Tibial nerve (tissue), 4 donors: Measurements from ENCODE around the gene SDF2L1. TPM values are rescaled to one million over a fixed set of nuclear protein-coding genes. Genes with fewer than 3 reads are reported as not detected.
A peak's percentile ranks its signal among the peaks of the same experiment; 100 is the strongest.
"Not testable (repeated sequence)": the region's sequence is repeated elsewhere in the genome, so short reads cannot be mapped to it uniquely, and the experiment has no call there.

ENCODE experiments used
- DNase-seq, 2 donors: peaks; one replicate each; pipeline ENCODE4 v3.0.0-alpha.2; 2019; ENCODE audit warnings: low spot score in 2 of 2
- H3K27ac ChIP-seq, 4 donors: fragments of 200-600 bp; sonication (generic) in 3 of 4; one replicate each; pipeline ENCODE4 v1.5.1; 2017 to 2019; ENCODE audit warnings: mild to moderate bottlenecking in 1 of 4
- H3K27me3 ChIP-seq, 2 donors: fragments of 200-600 bp; sonication (generic) in 1 of 2; one replicate each; pipeline versions ENCODE4 v1.5.1 to v1.6.0; 2017 to 2019
- H3K36me3 ChIP-seq, 3 donors: fragments of 200-600 bp; sonication (generic); one replicate each; pipeline ENCODE4 v1.5.1; 2018 to 2019
- H3K4me1 ChIP-seq, 4 donors: fragments of 200-600 bp; sonication (generic) in 3 of 4; one replicate each; pipeline ENCODE4 v1.5.1; 2017 to 2019
- H3K4me3 ChIP-seq, 4 donors: fragments of 200-600 bp; sonication (generic) in 3 of 4; one replicate each; pipeline ENCODE4 v1.5.1; 2017 to 2019; ENCODE audit warnings: mild to moderate bottlenecking in 1 of 4, moderate library complexity in 1 of 4
- H3K9me3 ChIP-seq, 4 donors: fragments of 200-600 bp; sonication (generic) in 3 of 4; one replicate each; pipeline ENCODE4 v1.5.1; 2017 to 2019
- EP300 ChIP-seq, 2 donors: sonication (generic); formaldehyde crosslinking; IDR thresholded peaks; one replicate each; pipeline ENCODE4 v1.6.1; 2017; ENCODE audit warnings: antibody characterized with exemption in 2 of 2, mild to moderate bottlenecking in 1 of 2
- POLR2A ChIP-seq, 2 donors: fragments of 450-650 bp; IDR thresholded peaks; one replicate each; pipeline ENCODE4 v1.6.1; 2017; ENCODE audit warnings: antibody characterized with exemption in 2 of 2, mild to moderate bottlenecking in 2 of 2, moderate library complexity in 2 of 2
- WGBS, 2 donors: methylation state at CpG; one replicate each; pipeline ENCODE4 v1.1.5; 2018; 5-methylcytosine and 5-hydroxymethylcytosine counted together
- total RNA-seq, 4 donors: library from RNA; depleted of rRNA; stranded (reverse); fragments of >200 nt; gene quantifications; one replicate each; pipeline ENCODE4 v1.1.0, GENCODE V29; 2016
- TF ChIP-seq, protein P1 (sequence below), 5 experiments: fragments of 200-600 bp in 3 of 5; fragments of 450-650 bp in 2 of 5; sonication (generic) in 3 of 5; IDR thresholded peaks; one replicate each; pipeline ENCODE4 v1.5.1; 2016 to 2019; ENCODE audit warnings: antibody characterized with exemption in 5 of 5, mild to moderate bottlenecking in 3 of 5, moderate library complexity in 2 of 5

SDF2L1 gene, protein sequence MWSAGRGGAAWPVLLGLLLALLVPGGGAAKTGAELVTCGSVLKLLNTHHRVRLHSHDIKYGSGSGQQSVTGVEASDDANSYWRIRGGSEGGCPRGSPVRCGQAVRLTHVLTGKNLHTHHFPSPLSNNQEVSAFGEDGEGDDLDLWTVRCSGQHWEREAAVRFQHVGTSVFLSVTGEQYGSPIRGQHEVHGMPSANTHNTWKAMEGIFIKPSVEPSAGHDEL
- total RNA-seq, result 10 to 100 TPM; 11.4 to 62.7 (median 31.5) TPM

GRCh38 chr22:21641789-21642583 lies at the start of gene SDF2L1:
Gene SDF2L1, plus strand, starts transcription at chr22:21642302. Its CDS starts 35 bp downstream, at chr22:21642337.
- WGBS, 2 donors, result 1% methylated on average over 53 to 74 of the region's 76 CpGs
- TF ChIP-seq EP300 (IDR thresholded peaks at IDR 0.05) (peak in 1 of 2 donors; percentile 37), POLR2A (IDR thresholded peaks at IDR 0.05) (peak in 1 of 2 donors; percentile 69)
- TF ChIP-seq, protein P1, sequence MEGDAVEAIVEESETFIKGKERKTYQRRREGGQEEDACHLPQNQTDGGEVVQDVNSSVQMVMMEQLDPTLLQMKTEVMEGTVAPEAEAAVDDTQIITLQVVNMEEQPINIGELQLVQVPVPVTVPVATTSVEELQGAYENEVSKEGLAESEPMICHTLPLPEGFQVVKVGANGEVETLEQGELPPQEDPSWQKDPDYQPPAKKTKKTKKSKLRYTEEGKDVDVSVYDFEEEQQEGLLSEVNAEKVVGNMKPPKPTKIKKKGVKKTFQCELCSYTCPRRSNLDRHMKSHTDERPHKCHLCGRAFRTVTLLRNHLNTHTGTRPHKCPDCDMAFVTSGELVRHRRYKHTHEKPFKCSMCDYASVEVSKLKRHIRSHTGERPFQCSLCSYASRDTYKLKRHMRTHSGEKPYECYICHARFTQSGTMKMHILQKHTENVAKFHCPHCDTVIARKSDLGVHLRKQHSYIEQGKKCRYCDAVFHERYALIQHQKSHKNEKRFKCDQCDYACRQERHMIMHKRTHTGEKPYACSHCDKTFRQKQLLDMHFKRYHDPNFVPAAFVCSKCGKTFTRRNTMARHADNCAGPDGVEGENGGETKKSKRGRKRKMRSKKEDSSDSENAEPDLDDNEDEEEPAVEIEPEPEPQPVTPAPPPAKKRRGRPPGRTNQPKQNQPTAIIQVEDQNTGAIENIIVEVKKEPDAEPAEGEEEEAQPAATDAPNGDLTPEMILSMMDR (IDR thresholded peaks at IDR 0.05), result peak in 4 of 5 experiments; percentile 31 to 66 (median 59)
- H3K4me3 ChIP-seq, result peak within 1 kb of the TSS; percentile 65 to 86 (median 74)
- no peaks in the 10 kb centered on the region for H3K27me3 ChIP-seq
- DNase-seq, result peak; percentile 98
- H3K4me1 ChIP-seq, result peaks cover 0 to 29% (median 8%) of the 10 kb centered on the region in 4 donors
- H3K27ac ChIP-seq, result peak within 1 kb of the TSS in 3 of 4 donors; percentile 53 to 75 (median 74)
- H3K9me3 ChIP-seq, result no peaks in the 10 kb centered on the region
- H3K36me3 ChIP-seq, result peaks cover 0 to 27% (median 0%) of the 10 kb centered on the region in 3 donors

DNA sequence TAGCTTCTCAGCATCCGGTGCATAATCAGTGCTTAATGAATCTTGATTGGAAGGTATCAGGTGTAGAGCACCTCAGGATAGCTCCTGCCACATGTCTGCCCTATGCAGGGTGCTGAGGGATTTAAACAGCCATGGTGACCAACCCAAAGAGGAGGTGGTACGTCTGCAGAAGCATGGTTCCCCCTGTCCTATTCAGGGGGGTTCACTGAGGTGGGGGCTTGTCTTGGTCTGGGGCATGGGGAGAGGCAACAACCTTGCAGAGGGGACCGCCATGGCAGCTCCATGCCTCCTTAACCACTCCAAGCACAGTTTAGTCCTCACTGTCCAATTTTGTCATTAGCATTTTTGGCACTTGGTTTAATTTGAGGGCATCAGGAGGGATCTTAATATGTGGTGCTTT lies 49.7 kb upstream of the SDF2L1 start:
- H3K27ac ChIP-seq, result no peak overlapping the region
- no peaks in the 10 kb centered on the region for H3K27me3 ChIP-seq
- no peak for DNase-seq
- H3K36me3 ChIP-seq, result peaks cover 3 to 51% (median 6%) of the 10 kb centered on the region in 3 donors
- H3K4me3 ChIP-seq, result no peak overlapping the region
- no peaks in the 10 kb centered on the region for H3K9me3 ChIP-seq
- H3K4me1 ChIP-seq, result peaks cover 0 to 64% (median 27%) of the 10 kb centered on the region in 4 donors
- WGBS, 2 donors, result 80 to 91% methylated on average over 3 of the region's 3 CpGs
- TF ChIP-seq, protein P1 (IDR thresholded peaks at IDR 0.05), result no peak
- no peak for TF ChIP-seq EP300 (IDR thresholded peaks at IDR 0.05)
- TF ChIP-seq POLR2A (IDR thresholded peaks at IDR 0.05), result no peak

DNA sequence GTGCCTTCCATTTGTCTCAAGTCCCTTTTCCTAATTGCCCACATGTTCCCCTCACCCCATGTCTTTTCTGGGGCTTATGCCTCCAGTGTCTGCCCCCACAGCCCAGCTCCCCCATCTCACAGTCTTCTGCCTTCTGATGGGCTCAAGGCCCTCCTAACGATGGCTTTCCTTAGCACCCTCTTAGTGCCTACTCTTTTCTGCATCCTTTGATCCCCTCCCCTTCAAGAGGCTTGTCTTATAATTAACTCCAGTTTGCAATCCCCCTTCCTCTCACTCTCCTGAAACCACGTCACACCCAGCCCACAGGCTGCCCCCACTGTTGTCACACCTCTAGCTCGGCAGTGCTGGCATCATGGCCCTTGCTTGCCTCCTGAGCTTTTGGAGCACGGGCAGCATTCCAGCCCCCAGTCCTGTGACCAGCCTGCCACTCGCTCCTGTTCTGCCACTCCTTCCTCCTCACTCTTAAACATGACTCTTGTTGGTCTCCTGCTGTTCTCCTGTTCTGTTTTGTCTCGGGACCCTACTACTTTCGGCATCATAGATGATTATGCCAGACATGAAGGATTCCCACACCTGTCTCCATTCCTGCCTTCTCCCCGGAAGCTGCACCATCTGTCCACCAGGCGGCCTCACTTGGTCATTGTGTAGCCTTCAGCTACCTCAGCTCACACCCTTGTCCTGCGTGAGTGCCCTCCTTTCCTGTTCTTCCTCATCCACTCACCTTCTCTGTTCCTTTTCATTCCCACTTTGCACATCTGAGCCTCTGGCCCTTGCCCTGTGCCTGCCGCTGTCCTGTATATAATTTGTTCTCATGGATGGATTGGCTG lies 48.5 kb upstream of the SDF2L1 start:
- no peak overlapping the region for H3K4me3 ChIP-seq
- H3K9me3 ChIP-seq, result no peaks in the 10 kb centered on the region
- DNase-seq, result no peak
- no peak overlapping the region for H3K27ac ChIP-seq
- peaks cover 0 to 52% (median 16%) of the 10 kb centered on the region in 4 donors for H3K4me1 ChIP-seq
- TF ChIP-seq, protein P1 (IDR thresholded peaks at IDR 0.05), result peak in 1 of 5 experiments; percentile 5
- no peak for TF ChIP-seq EP300 (IDR thresholded peaks at IDR 0.05)
- H3K36me3 ChIP-seq, result peaks cover 3 to 53% (median 6%) of the 10 kb centered on the region in 3 donors
- no peaks in the 10 kb centered on the region for H3K27me3 ChIP-seq
- 77 to 80% methylated on average over 11 of the region's 11 CpGs for WGBS, 2 donors

DNA sequence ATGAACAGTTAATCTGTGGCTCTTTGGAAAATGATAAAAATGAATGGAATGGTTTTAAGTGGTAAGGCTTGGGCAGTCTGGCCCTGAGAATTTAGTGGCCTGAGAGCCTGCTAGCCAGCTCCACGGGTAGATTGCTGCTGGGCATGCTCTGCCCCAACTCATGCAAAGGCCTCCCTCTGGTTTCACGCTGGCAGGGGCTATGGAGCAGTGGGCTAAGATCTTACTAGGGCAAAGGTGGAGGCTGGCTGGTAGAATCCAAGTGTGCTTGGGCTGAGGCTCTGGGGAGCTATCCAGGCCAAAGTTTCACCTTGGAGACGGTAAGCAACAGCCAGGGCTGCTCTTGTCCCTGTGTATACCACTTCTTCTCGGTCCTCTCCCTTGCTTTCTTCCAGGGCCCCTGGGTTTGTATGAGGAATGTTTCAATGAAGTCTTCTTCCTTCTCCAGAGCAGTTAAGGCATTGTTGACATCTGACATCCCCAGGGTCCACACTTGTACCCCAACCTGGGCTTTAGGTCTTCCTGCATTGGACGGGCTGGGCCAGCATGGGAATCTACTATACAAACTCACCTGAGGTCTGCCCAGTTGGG lies 47.1 kb upstream of the SDF2L1 start:
- 74 to 86% methylated on average over 4 to 5 of the region's 5 CpGs for WGBS, 2 donors

DNA sequence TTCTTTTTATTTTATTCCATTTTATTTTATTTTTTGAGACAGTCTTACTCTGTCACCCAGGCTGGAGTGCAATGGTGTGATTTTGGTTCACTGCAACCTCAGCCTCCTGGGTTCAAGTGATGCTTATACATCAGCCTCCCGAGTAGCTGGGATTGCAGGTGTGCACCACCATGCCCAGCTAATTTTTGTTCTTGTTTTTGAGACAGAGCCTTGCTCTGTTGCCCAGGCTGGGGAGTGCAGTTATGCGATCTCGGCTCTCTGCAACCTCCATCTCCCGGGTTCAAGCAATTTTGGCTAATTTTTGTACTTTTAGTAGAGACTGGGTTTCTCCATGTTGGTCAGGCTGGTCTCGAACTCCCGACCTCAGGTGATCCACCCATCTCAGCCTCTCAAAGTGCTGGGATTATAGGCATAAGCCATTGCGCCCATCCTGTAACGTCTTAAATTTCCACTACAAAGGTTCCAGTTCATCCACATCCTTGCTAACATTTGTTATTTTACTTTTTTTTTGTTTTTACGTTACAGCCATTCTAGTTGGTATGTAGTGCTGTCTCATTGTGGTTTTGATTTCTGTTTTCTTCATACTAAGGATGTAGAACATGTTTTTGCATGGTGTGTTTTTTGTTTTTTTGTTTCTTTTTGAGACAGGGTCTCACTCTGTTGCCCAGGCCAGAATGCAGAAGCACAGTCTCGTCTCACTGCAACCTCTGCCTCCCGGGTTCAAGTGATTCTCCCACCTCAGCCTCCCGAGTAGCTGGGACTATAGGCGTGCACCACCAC lies 45.6 kb upstream of the SDF2L1 start:
- H3K9me3 ChIP-seq, H3K4me3 ChIP-seq, H3K27me3 ChIP-seq, H3K27ac ChIP-seq, DNase-seq: not testable (repeated sequence)
- Histone ChIP-seq H3K36me3 (peaks cover 3 to 53% (median 6%) of the 10 kb centered on the region in 3 donors), H3K4me1 (peaks cover 0 to 39% (median 6%) of the 10 kb centered on the region in 4 donors)
- 94 to 95% methylated on average over 13 of the region's 13 CpGs for WGBS, 2 donors

More for the DNA sequence above, 47.1 kb upstream of the SDF2L1 start:
- Histone ChIP-seq H3K9me3 (no peaks in the 10 kb centered on the region), H3K36me3 (peaks cover 3 to 53% (median 6%) of the 10 kb centered on the region in 3 donors), H3K4me3 (no peak overlapping the region), H3K4me1 (peaks cover 0 to 53% (median 15%) of the 10 kb centered on the region in 4 donors), H3K27ac (no peak overlapping the region), H3K27me3 (no peaks in the 10 kb centered on the region)
- no peak for DNase-seq
- TF ChIP-seq, protein P1 (IDR thresholded peaks at IDR 0.05), result no peak
- TF ChIP-seq POLR2A (IDR thresholded peaks at IDR 0.05) (no peak), EP300 (IDR thresholded peaks at IDR 0.05) (no peak)
